Measurements from ENCODE around the gene LY9.

DNA sequence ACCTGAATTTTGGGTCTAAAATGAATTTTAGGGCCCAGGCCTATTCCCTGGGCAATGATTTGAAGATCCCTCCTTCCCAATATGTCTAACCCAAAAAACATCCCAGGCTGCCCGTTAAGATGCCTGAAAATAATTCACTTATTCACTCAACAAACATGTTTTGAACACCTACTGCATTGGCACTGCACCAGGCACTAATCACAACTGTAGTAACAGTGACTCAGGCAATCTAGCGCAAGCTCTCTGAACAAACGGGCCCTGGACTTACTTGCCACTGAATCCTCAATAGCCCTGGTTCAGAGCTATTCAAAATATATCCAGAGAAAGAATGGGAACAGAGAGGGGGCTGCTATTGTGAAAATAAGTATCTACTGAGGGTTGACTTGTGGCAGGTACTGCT, 62.5 kb downstream of the LY9 start:
- TF ChIP-seq, protein P1, sequence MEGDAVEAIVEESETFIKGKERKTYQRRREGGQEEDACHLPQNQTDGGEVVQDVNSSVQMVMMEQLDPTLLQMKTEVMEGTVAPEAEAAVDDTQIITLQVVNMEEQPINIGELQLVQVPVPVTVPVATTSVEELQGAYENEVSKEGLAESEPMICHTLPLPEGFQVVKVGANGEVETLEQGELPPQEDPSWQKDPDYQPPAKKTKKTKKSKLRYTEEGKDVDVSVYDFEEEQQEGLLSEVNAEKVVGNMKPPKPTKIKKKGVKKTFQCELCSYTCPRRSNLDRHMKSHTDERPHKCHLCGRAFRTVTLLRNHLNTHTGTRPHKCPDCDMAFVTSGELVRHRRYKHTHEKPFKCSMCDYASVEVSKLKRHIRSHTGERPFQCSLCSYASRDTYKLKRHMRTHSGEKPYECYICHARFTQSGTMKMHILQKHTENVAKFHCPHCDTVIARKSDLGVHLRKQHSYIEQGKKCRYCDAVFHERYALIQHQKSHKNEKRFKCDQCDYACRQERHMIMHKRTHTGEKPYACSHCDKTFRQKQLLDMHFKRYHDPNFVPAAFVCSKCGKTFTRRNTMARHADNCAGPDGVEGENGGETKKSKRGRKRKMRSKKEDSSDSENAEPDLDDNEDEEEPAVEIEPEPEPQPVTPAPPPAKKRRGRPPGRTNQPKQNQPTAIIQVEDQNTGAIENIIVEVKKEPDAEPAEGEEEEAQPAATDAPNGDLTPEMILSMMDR (IDR thresholded peaks at IDR 0.05): no peak
- TF ChIP-seq JUNB (IDR thresholded peaks at IDR 0.05): no peak
- TF ChIP-seq, protein P2, sequence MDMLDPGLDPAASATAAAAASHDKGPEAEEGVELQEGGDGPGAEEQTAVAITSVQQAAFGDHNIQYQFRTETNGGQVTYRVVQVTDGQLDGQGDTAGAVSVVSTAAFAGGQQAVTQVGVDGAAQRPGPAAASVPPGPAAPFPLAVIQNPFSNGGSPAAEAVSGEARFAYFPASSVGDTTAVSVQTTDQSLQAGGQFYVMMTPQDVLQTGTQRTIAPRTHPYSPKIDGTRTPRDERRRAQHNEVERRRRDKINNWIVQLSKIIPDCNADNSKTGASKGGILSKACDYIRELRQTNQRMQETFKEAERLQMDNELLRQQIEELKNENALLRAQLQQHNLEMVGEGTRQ (IDR thresholded peaks at IDR 0.05): no peak
- TF ChIP-seq PHF8 (IDR thresholded peaks at IDR 0.05; ENCODE audit: borderline replicate concordance, low read depth): no peak
- TF ChIP-seq EP300 (IDR thresholded peaks at IDR 0.05): no peak
- TF ChIP-seq, protein P3, sequence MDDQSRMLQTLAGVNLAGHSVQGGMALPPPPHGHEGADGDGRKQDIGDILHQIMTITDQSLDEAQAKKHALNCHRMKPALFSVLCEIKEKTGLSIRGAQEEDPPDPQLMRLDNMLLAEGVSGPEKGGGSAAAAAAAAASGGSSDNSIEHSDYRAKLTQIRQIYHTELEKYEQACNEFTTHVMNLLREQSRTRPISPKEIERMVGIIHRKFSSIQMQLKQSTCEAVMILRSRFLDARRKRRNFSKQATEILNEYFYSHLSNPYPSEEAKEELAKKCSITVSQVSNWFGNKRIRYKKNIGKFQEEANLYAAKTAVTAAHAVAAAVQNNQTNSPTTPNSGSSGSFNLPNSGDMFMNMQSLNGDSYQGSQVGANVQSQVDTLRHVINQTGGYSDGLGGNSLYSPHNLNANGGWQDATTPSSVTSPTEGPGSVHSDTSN (IDR thresholded peaks at IDR 0.05): no peak
- TF ChIP-seq MYC (IDR thresholded peaks at IDR 0.05; ENCODE audit: borderline replicate concordance, low read length): no peak
- no peak for TF ChIP-seq JUN (IDR thresholded peaks at IDR 0.05)
- TF ChIP-seq NPAS2 (CRISPR knock-in tag; IDR thresholded peaks at IDR 0.05; ENCODE audit: borderline replicate concordance): no peak
- TF ChIP-seq POLR2A (IDR thresholded peaks at IDR 0.05; ENCODE audit: low read length): no peak
- no peak for TF ChIP-seq BHLHE40 (IDR thresholded peaks at IDR 0.05; ENCODE audit: low read depth, low read length)
